ENCODE results near the gene LYRM4. TPM values are rescaled to one million over a fixed set of nuclear protein-coding genes. Genes with fewer than 3 reads are reported as not detected.

The LYRM4 gene
- total RNA-seq, 4 donors from 2014 or later, result 21.4 to 47.8 (median 26.2) TPM

GRCh38 chr6:5302220-5302946, 41.6 kb upstream of the LYRM4 start:
- ATAC-seq (ENCODE audit: low FRiP score), result peak; percentile 39
- TF ChIP-seq, protein P1, sequence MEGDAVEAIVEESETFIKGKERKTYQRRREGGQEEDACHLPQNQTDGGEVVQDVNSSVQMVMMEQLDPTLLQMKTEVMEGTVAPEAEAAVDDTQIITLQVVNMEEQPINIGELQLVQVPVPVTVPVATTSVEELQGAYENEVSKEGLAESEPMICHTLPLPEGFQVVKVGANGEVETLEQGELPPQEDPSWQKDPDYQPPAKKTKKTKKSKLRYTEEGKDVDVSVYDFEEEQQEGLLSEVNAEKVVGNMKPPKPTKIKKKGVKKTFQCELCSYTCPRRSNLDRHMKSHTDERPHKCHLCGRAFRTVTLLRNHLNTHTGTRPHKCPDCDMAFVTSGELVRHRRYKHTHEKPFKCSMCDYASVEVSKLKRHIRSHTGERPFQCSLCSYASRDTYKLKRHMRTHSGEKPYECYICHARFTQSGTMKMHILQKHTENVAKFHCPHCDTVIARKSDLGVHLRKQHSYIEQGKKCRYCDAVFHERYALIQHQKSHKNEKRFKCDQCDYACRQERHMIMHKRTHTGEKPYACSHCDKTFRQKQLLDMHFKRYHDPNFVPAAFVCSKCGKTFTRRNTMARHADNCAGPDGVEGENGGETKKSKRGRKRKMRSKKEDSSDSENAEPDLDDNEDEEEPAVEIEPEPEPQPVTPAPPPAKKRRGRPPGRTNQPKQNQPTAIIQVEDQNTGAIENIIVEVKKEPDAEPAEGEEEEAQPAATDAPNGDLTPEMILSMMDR (IDR thresholded peaks at IDR 0.05), result no peak
- DNase-seq (ENCODE audit: low spot score), result no peak

GRCh38 chr6:5300206-5300764, 39.5 kb upstream of the LYRM4 start:
- no peak for DNase-seq (ENCODE audit: low spot score)
- no peak for ATAC-seq (ENCODE audit: low FRiP score)

DNA sequence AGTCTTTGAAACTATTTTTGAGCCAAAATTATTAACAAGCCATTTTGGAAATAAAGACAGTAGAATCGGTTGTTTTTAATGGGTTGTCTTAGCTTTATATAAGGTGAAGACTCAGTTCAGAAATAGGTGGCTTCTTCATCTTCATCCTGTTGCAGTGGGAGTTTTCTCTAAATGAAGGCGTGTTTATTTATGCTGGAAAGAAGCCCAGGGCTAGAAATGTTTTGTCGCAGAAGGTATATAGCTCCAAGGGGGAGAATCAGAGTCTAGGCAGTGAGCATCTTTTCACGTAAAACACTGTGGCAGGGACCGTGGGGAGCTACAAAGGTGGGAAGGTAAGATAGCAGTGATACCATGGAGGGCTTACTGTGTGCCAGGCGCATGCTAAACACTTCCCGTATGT, 34.9 kb upstream of the LYRM4 start:
- TF ChIP-seq, protein P1 (IDR thresholded peaks at IDR 0.05), result no peak
- DNase-seq (ENCODE audit: low spot score) (no peak), ATAC-seq (ENCODE audit: low FRiP score) (no peak)

More at GRCh38 chr6:5300206-5300764, 39.5 kb upstream of the LYRM4 start:
- TF ChIP-seq, protein P1 (IDR thresholded peaks at IDR 0.05), result no peak

DNA sequence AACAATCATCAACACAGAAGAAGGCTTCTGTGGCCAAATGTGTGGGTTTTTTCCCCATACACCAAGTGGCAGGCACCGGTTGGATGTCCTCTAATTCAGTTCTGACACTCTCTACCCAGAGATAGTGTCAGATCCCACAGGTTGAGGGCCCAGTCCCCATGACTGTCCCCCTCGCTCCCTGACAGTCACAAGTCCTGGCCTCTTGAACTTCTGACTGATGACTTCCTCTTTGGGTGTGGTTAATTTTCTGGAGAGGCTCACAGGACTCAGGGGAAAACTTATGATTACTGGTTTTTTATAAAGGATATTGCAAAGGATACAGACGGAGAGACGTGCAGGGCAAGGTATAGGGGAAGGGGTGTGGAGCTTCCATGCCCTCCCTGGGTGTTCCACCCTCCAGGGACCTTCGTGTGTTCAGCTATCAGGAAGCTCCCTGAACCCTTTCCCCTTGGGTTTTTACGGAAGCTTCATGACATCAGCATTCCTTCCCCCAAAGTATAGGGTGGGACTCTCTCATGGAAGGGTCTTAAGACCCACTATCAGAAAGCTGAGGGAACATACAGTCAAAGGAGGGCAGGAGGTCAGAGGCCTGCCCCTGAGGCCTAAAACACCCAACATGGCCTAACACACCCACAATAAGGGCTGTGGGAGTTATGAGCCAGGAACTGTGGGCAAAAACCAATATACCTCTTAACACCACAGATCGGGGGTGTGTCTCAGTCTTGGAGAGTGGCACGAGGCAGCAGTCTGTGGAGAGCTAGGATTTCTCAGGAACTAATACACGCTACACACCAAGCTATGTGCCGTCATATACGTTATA, 33.9 kb upstream of the LYRM4 start:
- ATAC-seq (ENCODE audit: low FRiP score) (no peak), DNase-seq (ENCODE audit: low spot score) (no peak)
- TF ChIP-seq, protein P1 (IDR thresholded peaks at IDR 0.05), result no peak

- no peak for DNase-seq (ENCODE audit: low spot score)
- TF ChIP-seq, protein P1 (IDR thresholded peaks at IDR 0.05), result no peak
- no peak for ATAC-seq (ENCODE audit: low FRiP score)
Measured at GRCh38 chr6:5293692-5294091, 32.9 kb upstream of the LYRM4 start.

- ATAC-seq (ENCODE audit: low FRiP score), result no peak
Measured at GRCh38 chr6:5292154-5292553, 31.4 kb upstream of the LYRM4 start.

More at GRCh38 chr6:5292154-5292553, 31.4 kb upstream of the LYRM4 start:
- no peak for DNase-seq (ENCODE audit: low spot score)
- TF ChIP-seq, protein P1 (IDR thresholded peaks at IDR 0.05), result no peak

All from omental fat pad (tissue), 4 donors.